ENCODE measurements around the gene WFS1. TPM values are rescaled to one million over a fixed set of nuclear protein-coding genes. Genes with fewer than 3 reads are reported as not detected.

WFS1 gene
- total and polyA plus RNA-seq, 2 of the 4 experiments (the other 2 are of a cell fraction): 9.7 to 42.4 TPM

DNA sequence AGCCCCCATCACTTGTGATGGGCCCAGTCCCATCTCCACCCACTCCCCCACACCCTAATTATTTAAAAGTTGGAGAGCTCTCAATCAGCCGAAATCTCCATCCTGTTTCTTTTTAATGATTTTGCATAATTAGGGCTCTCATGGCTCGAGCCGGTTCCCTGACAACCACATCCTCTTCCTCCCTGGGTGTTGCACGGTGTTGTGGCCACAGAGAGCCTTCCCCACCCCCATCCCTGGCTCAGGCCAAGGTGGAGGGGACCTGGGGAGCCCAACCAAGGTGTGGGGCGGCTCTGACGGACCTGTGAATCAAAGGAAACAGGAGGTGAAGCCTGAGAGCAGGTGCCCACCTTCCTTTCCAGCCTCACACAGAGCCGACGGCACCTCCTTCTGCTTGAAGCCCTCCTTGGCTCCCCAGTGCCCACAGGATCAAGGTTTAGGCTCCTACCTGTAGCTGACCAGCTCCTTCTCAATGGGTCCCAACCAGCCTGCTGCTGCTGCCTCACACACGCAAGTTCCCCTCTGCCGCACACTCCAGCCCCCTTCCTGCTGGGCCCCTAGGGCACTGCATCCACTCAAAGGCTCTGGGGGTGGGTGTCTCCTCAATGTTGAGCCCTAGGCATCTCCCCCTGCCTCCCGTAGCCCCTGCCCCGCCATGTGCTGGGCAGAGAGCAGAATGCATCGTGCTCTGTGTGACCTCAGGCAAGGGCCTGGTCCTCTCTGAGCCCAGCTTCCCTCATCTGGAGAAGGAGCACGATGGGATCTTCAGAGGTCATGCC lies 68.7 kb downstream of the WFS1 start:
- Histone ChIP-seq H2BK120ac (ENCODE audit: low read depth, low read length) (no peak overlapping the region), H3K4ac (ENCODE audit: low read depth, low read length) (no peak overlapping the region), H3K36me3 (ENCODE audit: control insufficient read depth, insufficient read depth, low read length) (no peaks in the 10 kb centered on the region), H2AK9ac (replicated peaks; ENCODE audit: low read depth, low read length, poor library complexity) (no peak overlapping the region), H3K79me1 (ENCODE audit: low read depth in 1 of 2, low read length in 2 of 2) (no peaks in the 10 kb centered on the region), H2BK5ac (ENCODE audit: low read depth, low read length, poor library complexity, severe bottlenecking) (no peak overlapping the region), H3K4me3 (ENCODE audit: insufficient read depth, low read depth, low read length) (no peak overlapping the region), H4K20me1 (ENCODE audit: insufficient read depth, low read length) (no peaks in the 10 kb centered on the region), H2BK20ac (ENCODE audit: low read depth, low read length) (no peak overlapping the region), H2BK15ac (ENCODE audit: low read depth, low read length) (no peak overlapping the region), H3K27ac (ENCODE audit: insufficient read depth, low read length) (no peak overlapping the region), H3K56ac (ENCODE audit: extremely low read depth, insufficient read depth, low read length) (no peak overlapping the region), H3K9me1 (ENCODE audit: insufficient read depth, low read length) (no peaks in the 10 kb centered on the region), H3K4me2 (ENCODE audit: low read depth, low read length) (no peak overlapping the region), H4K91ac (ENCODE audit: insufficient read depth, low read depth, low read length) (no peak overlapping the region), H2AFZ (replicated peaks; ENCODE audit: low read length, poor library complexity) (no peak overlapping the region), H3K9ac (ENCODE audit: low read depth, low read length) (no peak overlapping the region), H3K4me1 (ENCODE audit: control insufficient read depth, insufficient read depth, low read length) (no peaks in the 10 kb centered on the region), H3K27me3 (ENCODE audit: control insufficient read depth, insufficient read depth, low read length) (peaks cover 19% of the 10 kb centered on the region), H3K18ac (ENCODE audit: low read depth, low read length) (no peak overlapping the region), H4K8ac (ENCODE audit: low read depth in 2 of 2, low read length in 2 of 2) (no peak overlapping the region), H3K23ac (ENCODE audit: low read depth, low read length) (no peak overlapping the region), H2AK5ac (ENCODE audit: low read depth, low read length) (no peak overlapping the region), H3K9me3 (ENCODE audit: control insufficient read depth, insufficient read depth, low read length) (peaks cover 3% of the 10 kb centered on the region; the same call in 1 of the 2 replicates), H3K14ac (replicated peaks; ENCODE audit: low read depth, low read length) (no peak overlapping the region), H4K5ac (ENCODE audit: low read depth, low read length) (no peak overlapping the region)
- dilution Hi-C loops (cut with HindIII; ENCODE audit: low sequenced_read_pairs, unreplicated experiment) (no loop called here), in situ Hi-C loops (cut with MboI; ENCODE audit: low sequenced_read_pairs) (no loop called here), intact Hi-C loops (cut with micrococcal nuclease) (no loop called here)
- ATAC-seq (ENCODE audit: low read depth) (no peak), DNase-seq (no peak)
- POLR2A ChIA-PET (ENCODE audit: unreplicated experiment): no interaction called here
- 46% methylated on average over 3 of the region's 14 CpGs; no CpG with 5 or more reads in 1 of the 2 experiments for WGBS, 2 experiments (ENCODE audit: extremely low coverage in 2 of 2, insufficient read length in 1 of 2)
- TF ChIP-seq, protein P1, sequence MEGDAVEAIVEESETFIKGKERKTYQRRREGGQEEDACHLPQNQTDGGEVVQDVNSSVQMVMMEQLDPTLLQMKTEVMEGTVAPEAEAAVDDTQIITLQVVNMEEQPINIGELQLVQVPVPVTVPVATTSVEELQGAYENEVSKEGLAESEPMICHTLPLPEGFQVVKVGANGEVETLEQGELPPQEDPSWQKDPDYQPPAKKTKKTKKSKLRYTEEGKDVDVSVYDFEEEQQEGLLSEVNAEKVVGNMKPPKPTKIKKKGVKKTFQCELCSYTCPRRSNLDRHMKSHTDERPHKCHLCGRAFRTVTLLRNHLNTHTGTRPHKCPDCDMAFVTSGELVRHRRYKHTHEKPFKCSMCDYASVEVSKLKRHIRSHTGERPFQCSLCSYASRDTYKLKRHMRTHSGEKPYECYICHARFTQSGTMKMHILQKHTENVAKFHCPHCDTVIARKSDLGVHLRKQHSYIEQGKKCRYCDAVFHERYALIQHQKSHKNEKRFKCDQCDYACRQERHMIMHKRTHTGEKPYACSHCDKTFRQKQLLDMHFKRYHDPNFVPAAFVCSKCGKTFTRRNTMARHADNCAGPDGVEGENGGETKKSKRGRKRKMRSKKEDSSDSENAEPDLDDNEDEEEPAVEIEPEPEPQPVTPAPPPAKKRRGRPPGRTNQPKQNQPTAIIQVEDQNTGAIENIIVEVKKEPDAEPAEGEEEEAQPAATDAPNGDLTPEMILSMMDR (conservative IDR thresholded peaks at IDR 0.05; ENCODE audit: low read depth, low read length): no peak
- TF ChIP-seq RAD21 (IDR thresholded peaks at IDR 0.05; ENCODE audit: low read length) (no peak), FOS (IDR thresholded peaks at IDR 0.05; ENCODE audit: low read depth, low read length) (no peak), POLR2A (IDR thresholded peaks at IDR 0.05; ENCODE audit: low read depth, low read length) (no peak), CEBPB (IDR thresholded peaks at IDR 0.05; ENCODE audit: low read depth, low read length) (no peak), SMC3 (IDR thresholded peaks at IDR 0.05; ENCODE audit: low read depth, low read length) (no peak), MAFK (IDR thresholded peaks at IDR 0.05; ENCODE audit: low read depth, low read length) (no peak), RFX5 (IDR thresholded peaks at IDR 0.05; ENCODE audit: low read depth, low read length) (no peak), NFE2L2 (IDR thresholded peaks at IDR 0.05; ENCODE audit: low read depth, low read length) (no peak), MXI1 (IDR thresholded peaks at IDR 0.05; ENCODE audit: borderline replicate concordance, low read depth, low read length) (no peak), CHD1 (IDR thresholded peaks at IDR 0.05; ENCODE audit: low read depth, low read length) (no peak), BHLHE40 (IDR thresholded peaks at IDR 0.05; ENCODE audit: low read depth, low read length) (no peak), MAZ (IDR thresholded peaks at IDR 0.05; ENCODE audit: borderline replicate concordance, low read depth, low read length) (no peak), RCOR1 (IDR thresholded peaks at IDR 0.05; ENCODE audit: insufficient replicate concordance, low read length) (no peak)
- TF ChIP-seq, protein P2, sequence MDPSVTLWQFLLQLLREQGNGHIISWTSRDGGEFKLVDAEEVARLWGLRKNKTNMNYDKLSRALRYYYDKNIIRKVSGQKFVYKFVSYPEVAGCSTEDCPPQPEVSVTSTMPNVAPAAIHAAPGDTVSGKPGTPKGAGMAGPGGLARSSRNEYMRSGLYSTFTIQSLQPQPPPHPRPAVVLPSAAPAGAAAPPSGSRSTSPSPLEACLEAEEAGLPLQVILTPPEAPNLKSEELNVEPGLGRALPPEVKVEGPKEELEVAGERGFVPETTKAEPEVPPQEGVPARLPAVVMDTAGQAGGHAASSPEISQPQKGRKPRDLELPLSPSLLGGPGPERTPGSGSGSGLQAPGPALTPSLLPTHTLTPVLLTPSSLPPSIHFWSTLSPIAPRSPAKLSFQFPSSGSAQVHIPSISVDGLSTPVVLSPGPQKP (IDR thresholded peaks at IDR 0.05; ENCODE audit: borderline replicate concordance, low read depth, low read length): no peak
- TF ChIP-seq, protein P3, sequence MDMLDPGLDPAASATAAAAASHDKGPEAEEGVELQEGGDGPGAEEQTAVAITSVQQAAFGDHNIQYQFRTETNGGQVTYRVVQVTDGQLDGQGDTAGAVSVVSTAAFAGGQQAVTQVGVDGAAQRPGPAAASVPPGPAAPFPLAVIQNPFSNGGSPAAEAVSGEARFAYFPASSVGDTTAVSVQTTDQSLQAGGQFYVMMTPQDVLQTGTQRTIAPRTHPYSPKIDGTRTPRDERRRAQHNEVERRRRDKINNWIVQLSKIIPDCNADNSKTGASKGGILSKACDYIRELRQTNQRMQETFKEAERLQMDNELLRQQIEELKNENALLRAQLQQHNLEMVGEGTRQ (IDR thresholded peaks at IDR 0.05; ENCODE audit: low read depth, low read length): no peak
- CTCF ChIA-PET: interaction anchor here (0.8 kb wide), 1 partner anchor 11 kb away, joined by 3 read pairs; no protein-coding TSS in a partner anchor
- BruUV-seq (replicated peaks): no TSS peak

Measured in IMR-90 (cell line).